Right renal cortex interstitium (tissue), 3 donors: ENCODE results near the gene KRT15. TPM values are rescaled to one million over a fixed set of nuclear protein-coding genes. Genes with fewer than 3 reads are reported as not detected.

ENCODE experiments used
- DNase-seq, 3 donors: peaks; one replicate each; pipeline ENCODE4 v3.0.0-alpha.2; 2013; ENCODE audit warnings: low read depth in 3 of 3, low spot score in 2 of 3
- polyA plus RNA-seq, 3 donors: library from polyadenylated mRNA; unstranded; fragments of 120-200 nt; gene quantifications; one replicate each; pipeline ENCODE4 v1.2.1, GENCODE V29; 2013; ENCODE audit not compliant: insufficient read length in 3 of 3

Gene KRT15
- polyA plus RNA-seq, 3 donors = 0.60 to 1.3 (median 0.89) TPM

DNA sequence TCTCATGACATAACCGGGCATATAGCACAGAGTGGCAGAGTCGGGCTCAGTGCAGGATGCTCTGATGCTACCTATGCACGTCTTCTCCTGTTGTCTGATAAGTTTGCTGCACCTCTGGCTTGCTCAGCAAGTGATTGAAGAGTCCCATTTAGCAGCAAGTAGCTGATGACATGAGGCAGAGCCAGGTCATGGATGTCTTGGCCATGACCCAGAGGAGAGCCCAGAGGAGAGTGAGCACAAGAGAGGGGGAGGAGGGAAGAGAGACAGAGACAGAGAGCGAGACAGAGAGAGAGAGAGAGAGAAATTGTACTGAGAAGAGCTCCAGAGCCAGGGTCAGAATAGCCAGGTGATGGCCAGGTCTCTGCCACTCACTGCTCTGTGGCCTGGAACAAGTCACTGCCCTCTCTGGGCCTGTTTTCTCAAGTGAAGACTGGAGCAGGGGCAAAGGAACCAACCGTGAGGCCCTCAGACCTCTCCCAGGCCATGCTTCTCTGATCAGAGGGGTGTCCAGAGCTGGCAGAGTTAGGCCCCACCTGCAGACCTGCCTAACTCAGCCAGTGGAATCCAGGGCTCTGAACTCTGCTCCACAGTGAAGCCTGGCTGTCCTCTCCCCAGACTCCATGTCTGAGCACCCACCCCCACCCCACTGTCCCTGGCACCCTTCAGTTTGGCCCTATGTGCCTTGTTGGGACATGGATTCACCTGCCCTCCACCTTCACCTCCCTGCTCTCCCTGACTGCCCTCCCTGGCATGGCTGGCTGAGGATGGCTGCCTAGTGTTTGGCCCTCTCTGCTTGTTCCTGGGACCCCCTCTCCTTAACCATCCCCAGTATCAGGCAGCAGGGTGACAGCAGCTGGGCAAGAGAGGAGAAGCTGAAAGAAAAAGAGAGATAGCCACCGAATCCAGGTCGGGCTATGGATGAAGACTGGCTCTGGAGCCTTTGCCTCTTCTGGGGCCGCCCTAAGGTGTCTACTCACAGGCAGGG lies 33.5 kb downstream of the KRT15 start:
- DNase-seq = no peak

DNA sequence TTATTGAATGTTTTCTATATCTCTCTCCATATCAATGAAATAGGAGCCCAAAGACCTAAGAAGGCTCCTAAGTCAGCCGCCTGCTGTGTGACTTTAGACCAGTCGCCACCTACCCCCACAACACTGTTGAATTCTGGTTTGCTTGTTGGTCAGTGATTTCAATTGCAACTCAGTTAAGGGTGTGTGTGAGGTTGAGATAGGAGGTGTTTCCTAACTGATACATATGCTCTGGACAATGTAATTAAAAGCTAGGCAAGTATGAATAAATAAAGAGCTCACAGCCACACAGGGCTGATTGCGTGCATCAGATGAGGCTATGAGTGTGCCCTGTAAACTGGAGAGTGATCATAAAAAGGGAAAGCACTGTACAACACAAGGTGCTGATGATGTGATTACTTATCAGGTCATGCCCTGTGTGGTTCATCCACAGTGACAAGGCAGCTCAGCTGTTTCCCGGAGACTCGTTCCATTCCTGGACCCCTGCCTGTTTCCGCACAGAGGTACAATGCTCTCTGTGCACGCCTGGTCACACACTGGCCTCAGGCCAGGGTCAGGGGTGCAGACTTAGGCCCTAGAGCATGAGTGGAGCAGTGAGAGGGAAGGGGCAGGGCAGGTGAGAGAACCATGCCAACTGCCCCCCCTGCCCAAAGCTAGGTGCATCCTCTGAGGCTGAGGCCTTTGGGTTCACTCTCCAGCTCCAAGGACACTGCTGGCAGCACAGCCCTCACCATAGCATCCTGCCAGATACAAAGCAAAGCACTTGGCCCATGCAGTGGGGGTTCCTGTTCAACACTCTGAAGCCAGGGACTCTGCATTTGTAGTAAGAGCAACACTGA lies 34.5 kb downstream of the KRT15 start:
- DNase-seq = no peak

DNA sequence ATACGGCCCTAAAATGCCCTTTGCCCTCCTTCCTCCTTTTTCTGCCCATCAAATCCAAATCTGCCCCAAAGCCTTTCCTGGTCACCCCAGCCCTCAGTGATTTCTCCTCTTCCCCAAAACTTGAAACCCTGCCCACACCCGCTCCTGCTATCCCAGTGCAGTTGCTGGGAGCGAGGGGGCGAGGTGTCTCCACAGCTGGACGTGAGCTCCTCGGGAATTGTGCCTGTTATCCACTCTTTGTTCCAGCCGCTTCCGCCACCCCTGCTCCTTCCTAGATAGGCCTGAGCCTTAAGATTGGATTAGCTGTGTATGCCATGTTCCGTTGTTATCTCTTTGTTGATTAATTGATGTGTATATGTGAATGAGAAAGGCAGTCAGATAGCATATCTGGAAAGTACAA lies 35.2 kb downstream of the KRT15 start:
- no peak for DNase-seq

DNA sequence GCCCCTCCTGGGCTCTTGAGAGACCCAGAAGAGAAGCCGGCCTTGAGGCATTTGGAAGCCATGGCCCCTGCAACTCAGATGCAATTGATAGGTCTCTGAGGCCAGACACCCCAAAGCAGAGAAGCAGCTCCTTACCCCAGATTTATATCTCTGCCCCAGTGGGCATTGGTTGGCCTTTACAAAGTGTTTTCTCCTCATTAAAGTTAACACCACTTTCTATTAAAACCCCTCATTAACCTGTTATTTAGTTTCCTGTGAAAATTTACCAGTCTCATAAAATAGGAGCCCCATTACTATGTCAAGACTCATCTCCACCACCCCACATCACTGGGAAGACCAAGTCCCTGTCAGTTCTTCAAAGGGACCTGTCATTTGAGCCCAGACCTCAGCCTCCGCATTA lies 37.7 kb downstream of the KRT15 start, which contains the start of gene KRT35:
KRT35 (minus strand) TSS at position 116 of the 400 bp plus-strand sequence; CDS start at position 62, 54 bp downstream.
- DNase-seq = peak in 2 of 3 donors; percentile 15 to 21

DNA sequence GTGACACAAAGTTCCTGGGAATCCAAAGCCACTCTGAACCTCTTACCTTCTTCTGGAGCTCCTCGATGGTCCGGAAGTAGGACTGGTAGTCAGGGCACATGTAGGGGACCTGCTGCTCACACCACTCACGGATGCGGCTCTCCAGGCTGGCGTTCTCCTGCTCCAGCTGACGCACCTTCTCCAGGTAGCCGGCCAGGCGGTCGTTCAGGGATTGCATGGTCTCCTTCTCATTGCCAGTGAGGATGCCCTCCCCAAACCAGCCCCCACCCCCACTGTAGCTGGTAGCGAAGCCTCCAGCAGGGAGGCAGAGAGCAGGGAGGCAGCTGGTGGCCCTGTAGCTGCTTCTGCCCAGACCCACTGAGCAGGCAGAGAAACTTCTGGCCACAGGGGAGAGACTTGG lies 38.1 kb downstream of the KRT15 start:
- no peak for DNase-seq

DNA sequence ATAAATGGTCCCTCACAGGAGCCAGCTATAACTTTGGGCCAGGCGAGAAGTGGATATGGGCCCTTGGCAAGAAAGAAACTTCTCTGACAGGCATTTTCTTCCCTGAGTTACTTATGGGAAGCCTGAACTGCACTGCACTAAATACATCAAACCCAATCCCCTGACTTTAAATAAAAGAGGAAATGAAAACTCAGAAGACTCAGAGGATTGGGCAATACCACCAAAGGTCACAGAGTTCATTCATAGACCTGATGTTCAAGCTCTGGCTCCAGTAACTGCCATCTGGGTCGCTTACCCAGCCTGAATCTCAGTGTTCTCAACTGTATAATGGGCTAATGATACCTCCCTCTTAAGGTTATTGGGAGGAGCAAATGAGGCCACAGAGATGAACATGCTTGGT lies 38.6 kb downstream of the KRT15 start:
- DNase-seq = no peak

DNA sequence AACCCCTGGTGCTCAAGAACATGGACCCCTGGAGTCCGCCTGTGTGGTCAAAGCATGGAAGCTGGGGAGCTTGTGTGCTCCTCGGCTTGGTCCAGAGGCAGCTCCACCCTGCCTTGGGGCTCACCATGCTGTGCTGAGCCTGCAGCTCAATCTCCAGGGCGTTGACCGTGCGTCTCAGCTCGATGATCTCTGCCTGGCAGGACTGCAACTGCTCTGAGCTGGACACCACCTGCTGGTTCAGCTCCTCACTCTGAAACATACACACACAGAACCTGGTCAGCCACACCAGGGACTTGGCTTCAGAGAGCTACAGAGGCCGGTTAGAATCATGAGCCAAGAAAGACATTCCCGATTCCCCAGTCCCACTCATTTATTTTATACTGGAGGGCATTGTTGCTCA lies 40.5 kb downstream of the KRT15 start:
- DNase-seq = no peak

DNA sequence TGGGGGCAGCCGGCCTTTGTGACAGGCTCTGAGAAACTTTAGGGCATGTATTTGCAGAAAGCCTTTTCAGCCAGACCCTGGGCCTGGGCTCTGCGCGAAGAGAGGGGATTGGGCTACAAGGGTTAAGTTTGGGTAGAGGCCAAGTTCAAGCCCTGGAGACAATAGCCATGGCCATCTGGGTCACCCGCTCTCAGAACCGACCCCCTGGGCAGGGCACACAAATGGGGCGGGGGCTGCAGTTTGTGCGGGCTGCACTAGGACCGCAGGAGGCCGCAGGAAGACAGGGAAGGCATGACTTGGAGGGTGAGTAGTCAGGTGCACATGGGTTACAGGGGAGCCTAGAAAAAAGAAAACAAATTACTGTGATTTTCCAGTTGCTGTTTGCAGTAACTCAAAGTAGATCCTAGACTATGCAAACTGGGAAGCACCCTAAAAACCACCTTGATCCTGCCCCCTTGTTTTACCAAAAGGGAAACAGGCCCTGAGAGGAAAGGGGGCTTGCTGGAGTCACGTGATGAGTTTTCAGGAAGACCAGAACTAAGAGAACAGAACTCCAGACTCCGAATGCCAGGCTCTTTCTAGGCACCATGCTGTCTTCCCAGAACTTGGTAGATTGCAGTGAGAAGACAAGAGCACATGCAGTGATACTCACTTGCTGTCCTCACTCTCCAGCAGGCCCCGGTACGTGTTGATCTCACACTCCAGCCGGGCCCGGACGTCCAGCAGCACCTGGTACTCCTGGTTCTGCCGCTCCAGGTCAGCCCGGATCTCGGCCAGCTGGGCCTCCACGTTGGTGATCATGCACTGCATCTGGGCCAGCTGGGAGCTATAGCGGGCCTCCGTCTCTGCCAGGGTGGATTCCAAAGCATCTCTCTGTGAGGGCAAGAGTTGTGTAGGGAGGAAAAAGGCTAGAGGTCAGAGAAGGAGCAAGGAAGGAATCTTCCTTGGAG lies 41.5 kb downstream of the KRT15 start:
- no peak for DNase-seq

DNA sequence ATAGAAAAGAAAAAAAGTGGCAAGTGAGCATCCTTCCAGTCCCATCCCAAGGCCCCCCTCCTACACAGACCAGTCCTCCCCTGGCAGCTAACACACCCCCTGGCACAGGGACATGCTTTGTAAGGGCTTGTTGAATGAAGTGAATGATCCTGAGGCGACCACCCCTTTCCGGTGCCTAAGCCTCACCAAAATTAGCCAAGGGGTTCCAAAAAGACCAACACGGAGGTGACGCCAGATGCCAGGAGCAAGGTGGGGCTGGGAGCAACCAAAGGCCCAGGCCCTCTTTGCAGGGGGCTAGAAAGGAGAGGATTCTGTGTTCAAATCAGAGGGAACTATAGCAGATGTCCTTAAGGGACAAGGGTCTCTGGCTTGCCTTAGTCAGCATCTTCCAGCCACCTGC lies 43.3 kb downstream of the KRT15 start:
- DNase-seq = no peak

DNA sequence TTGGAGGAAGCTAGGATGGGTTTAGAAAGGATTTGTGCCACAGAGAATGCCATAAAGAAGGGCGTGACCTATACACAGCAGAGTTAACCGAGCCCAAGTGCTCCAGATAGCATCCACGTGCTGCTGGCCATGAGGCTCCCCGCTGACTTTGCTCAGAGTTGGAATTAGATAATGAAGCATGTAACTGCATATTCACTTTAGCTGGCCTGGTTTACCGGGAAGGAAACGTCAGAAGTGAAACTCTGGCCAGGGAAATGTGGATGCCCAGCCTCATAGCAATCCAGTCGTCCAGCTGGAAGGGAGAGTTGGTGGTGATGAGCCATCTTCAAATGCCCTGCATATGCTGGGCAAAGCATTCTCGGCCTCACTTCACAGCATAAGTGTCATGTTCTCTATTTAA lies 43.8 kb downstream of the KRT15 start:
- no peak for DNase-seq

DNA sequence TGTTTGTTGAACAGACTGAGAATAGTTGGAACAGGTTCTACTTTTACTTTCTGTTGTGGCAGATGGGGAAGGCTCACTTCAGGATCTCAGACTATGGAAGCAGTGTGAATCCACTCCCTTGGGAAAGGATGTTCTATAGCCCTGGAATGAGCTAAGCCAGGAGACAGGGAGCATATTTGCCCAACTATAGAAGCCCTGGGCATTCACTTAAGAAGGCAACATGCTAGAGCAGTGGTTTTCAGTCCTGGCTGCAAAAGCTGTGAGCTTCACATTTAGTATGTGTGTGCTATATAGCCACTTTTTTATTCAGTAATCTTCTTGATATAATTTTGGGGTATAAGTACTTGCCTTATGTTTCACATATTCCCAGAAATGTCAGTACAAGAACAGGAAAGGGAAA lies 50.3 kb downstream of the KRT15 start:
- DNase-seq = no peak

DNA sequence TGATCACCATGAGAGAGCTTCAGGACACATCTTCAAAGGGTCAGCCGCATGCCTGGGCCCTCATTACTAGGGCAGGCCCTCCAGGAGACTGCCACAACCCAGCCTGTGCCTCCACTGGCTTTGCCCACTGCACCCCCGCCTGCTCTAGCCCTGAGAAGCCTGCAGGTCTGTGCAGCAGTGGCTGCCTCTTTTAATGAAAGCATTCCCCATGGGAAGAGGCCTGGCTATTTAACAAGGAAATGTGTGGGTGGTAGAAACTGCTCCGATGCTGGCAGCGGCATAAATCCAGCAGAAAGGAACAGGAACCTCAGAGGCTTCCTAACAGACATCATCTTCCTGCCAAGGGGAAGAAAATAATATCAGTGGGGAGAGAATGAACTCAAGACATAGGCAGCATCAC lies 51.1 kb downstream of the KRT15 start:
- DNase-seq = no peak

DNA sequence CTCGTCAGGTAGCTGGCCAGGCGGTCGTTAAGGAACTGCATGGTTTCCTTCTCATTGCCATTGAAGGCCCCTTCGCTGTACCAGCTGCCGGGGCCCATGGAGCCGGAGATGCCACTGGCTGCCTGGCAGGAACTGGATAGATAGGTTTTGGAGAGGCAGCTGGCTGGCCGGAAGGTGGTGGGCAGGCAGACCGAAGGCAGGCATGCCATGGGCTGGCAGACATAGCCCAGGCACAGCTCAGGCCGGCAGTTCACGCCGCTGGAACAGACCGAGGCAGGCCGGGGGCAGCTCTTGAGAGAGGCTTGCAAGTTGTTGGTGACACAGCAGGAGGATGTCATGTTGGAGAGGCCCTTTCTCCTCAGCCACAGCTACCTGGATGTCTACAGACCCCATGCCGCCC lies 51.7 kb downstream of the KRT15 start, which contains the start of gene KRT32:
KRT32 (minus strand) TSS at position 399 of the 400 bp plus-strand sequence; CDS start at position 338, 61 bp downstream.
- DNase-seq = no peak

DNA sequence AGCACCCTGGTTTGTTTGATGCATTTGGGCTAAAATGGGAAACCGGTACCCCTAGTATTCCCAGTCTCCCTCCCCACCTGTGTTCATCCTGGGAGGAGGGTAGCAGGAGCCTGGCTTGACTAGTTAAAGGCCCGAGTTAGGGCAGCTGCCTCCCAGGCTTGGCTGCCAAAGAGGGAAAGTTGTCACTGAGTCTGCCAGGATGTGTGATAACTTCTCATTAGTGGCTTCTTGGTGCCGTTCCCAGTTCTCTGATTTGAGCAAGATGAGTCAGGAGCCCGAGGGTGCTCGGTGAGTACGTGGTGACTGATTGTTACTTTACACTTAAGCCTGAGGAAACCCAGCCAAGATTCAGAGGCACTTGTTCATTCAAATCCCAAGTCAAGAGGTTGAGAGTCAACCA lies 54.0 kb downstream of the KRT15 start:
- no peak for DNase-seq

DNA sequence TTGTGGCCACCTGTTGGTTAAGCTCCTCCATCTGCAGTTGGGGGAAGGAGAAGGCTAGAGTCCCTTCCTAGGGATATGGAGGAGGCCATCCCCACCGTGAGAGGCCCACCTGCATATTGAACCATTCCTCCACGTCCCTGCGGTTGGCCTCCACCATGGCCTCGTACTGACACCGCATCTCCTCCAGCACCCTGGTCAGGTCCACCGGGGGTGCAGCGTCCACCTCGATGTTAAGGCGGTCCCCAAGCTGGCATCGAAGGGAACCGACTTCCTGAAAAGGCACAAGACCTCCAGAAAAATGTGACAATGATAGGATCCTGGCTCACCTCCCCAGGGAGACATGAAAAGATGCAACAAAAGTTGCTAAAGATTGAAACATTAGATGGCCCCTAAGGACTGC lies 54.5 kb downstream of the KRT15 start:
- DNase-seq = no peak

DNA sequence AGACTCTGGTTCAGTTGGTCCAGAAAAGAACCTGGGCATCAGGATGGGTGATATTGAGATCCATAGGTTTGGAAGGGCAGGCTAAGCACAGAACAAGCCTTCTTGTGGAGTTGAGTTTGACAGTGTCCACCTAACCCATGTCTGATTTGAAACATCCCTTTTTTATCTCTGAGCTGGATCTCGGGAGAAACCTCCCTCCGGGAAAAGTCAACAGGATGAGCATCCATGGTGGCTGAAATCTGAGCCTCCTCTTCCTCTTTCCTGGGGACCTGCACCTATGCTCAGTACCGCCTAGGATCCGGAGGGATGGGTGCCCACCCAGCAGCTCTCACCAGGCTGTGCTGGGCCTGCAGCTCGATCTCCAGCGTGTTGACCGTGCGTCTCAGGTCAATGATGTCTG lies 54.9 kb downstream of the KRT15 start:
- DNase-seq = no peak
